ENCODE data around the gene CCK. TPM values are rescaled to one million over a fixed set of nuclear protein-coding genes. Genes with fewer than 3 reads are reported as not detected.

CCK gene
- polyA plus RNA-seq, 1 donor from 2014 or later, result not detected

- Histone ChIP-seq H2AFZ (ENCODE audit: low read depth, low read length) (no peak overlapping the region), H3K79me2 (replicated peaks; ENCODE audit: insufficient read depth, low read length) (no peaks in the 10 kb centered on the region), H3K9ac (ENCODE audit: low read length) (no peak overlapping the region), H3K9me3 (ENCODE audit: low read length) (peaks cover 4% of the 10 kb centered on the region), H3K9me2 (ENCODE audit: insufficient read depth, low read length) (no peaks in the 10 kb centered on the region), H3K36me3 (ENCODE audit: insufficient read depth, low read length) (no peaks in the 10 kb centered on the region), H3K4me2 (ENCODE audit: low read length) (no peak overlapping the region), H4K20me1 (ENCODE audit: insufficient read depth) (no peaks in the 10 kb centered on the region), H3F3A (ENCODE audit: insufficient read depth, low read length, poor library complexity, severe bottlenecking) (no peaks in the 10 kb centered on the region), H3K27me3 (ENCODE audit: insufficient read depth, low read depth, low read length) (no peaks in the 10 kb centered on the region), H3K4me3 (ENCODE audit: low read length) (no peak overlapping the region), H3K27ac (ENCODE audit: low read length) (no peak overlapping the region)
- TF ChIP-seq CTCF (IDR thresholded peaks at IDR 0.05; ENCODE audit: poor library complexity, severe bottlenecking), result no peak
- TF ChIP-seq SMC3 (conservative IDR thresholded peaks at IDR 0.05; ENCODE audit: poor library complexity), result no peak
- no peak for TF ChIP-seq RAD21 (conservative IDR thresholded peaks at IDR 0.05)
- TF ChIP-seq MXI1 (conservative IDR thresholded peaks at IDR 0.05; ENCODE audit: poor library complexity, severe bottlenecking), result no peak
- no peak for TF ChIP-seq EP300 (conservative IDR thresholded peaks at IDR 0.05; ENCODE audit: poor library complexity, severe bottlenecking)
- TF ChIP-seq EZH2 (IDR thresholded peaks at IDR 0.05; ENCODE audit: borderline replicate concordance, insufficient read depth, low read length, poor library complexity, severe bottlenecking), result no peak
- TF ChIP-seq TAF1 (IDR thresholded peaks at IDR 0.05; ENCODE audit: low read depth), result no peak
- TF ChIP-seq REST (IDR thresholded peaks at IDR 0.05; ENCODE audit: borderline replicate concordance), result no peak
- no peak for TF ChIP-seq POLR2AphosphoS5 (IDR thresholded peaks at IDR 0.05)
Observed at GRCh38 chr3:42308651-42309050, 42.7 kb upstream of the CCK start.

GRCh38 chr3:42306499-42306898, 40.5 kb upstream of the CCK start:
- Histone ChIP-seq H3K9me2 (ENCODE audit: insufficient read depth, low read length) (no peaks in the 10 kb centered on the region), H2AFZ (ENCODE audit: low read depth, low read length) (no peak overlapping the region), H4K20me1 (ENCODE audit: insufficient read depth) (no peaks in the 10 kb centered on the region), H3K27ac (ENCODE audit: low read length) (no peak overlapping the region), H3K36me3 (ENCODE audit: insufficient read depth, low read length) (no peaks in the 10 kb centered on the region), H3K9ac (ENCODE audit: low read length) (no peak overlapping the region), H3K9me3 (ENCODE audit: low read length) (no peaks in the 10 kb centered on the region), H3F3A (ENCODE audit: insufficient read depth, low read length, poor library complexity, severe bottlenecking) (no peaks in the 10 kb centered on the region), H3K4me3 (ENCODE audit: low read length) (no peak overlapping the region), H3K4me2 (ENCODE audit: low read length) (no peak overlapping the region), H3K27me3 (ENCODE audit: insufficient read depth, low read depth, low read length) (no peaks in the 10 kb centered on the region), H3K79me2 (replicated peaks; ENCODE audit: insufficient read depth, low read length) (no peaks in the 10 kb centered on the region)
- no peak for TF ChIP-seq RAD21 (conservative IDR thresholded peaks at IDR 0.05)
- no peak for TF ChIP-seq EZH2 (IDR thresholded peaks at IDR 0.05; ENCODE audit: borderline replicate concordance, insufficient read depth, low read length, poor library complexity, severe bottlenecking)
